ENCODE results near the gene HERC5. TPM values are rescaled to one million over a fixed set of nuclear protein-coding genes. Genes with fewer than 3 reads are reported as not detected.
"Not testable (repeated sequence)": the region's sequence is repeated elsewhere in the genome, so short reads cannot be mapped to it uniquely, and the experiment has no call there.

Gene HERC5
- 0.11 TPM for polyA plus RNA-seq (2013, experiment 1 of 2; ENCODE audit: insufficient read length)
- 0.04 TPM for polyA plus RNA-seq (2013, experiment 2 of 2; ENCODE audit: insufficient read length)

- DNase-seq: peak; percentile 88
Observed at GRCh38 chr4:88456670-88457306, at the start of gene HERC5. Gene HERC5, plus strand, starts transcription at chr4:88457119. Its CDS starts 151 bp downstream, at chr4:88457270.

- DNase-seq: no peak
Observed at GRCh38 chr4:88409206-88409605, 47.7 kb upstream of the HERC5 start.

DNA sequence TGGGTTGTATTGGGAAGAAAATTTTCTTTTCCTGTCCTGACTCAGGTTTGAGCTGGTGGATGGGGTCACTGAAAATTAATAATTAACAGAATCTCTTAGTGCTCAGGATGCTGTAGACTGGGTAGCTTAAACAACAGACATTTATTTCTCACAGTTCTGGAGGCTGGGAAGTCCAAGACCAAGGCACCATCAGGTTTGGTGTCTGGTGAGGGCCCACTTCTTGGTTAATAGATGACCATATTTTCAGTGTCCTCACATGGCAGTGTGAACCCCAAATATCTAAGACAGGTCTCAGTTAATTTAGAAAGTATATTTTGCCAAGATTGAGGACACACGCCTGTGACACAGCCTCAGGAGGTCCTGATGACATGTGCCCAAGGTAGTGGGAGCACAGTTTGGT lies 47.1 kb upstream of the HERC5 start:
- no peak for DNase-seq

GRCh38 chr4:88411491-88412096 lies 45.3 kb upstream of the HERC5 start:
- DNase-seq: no peak

- DNase-seq: no peak
Observed at GRCh38 chr4:88413801-88414200, 43.1 kb upstream of the HERC5 start.

- DNase-seq: no peak
Observed at GRCh38 chr4:88414755-88415154, 42.2 kb upstream of the HERC5 start.

GRCh38 chr4:88415982-88416381 lies 40.9 kb upstream of the HERC5 start:
- DNase-seq: no peak

- DNase-seq: no peak
Observed at GRCh38 chr4:88418411-88418810, 38.5 kb upstream of the HERC5 start.

DNA sequence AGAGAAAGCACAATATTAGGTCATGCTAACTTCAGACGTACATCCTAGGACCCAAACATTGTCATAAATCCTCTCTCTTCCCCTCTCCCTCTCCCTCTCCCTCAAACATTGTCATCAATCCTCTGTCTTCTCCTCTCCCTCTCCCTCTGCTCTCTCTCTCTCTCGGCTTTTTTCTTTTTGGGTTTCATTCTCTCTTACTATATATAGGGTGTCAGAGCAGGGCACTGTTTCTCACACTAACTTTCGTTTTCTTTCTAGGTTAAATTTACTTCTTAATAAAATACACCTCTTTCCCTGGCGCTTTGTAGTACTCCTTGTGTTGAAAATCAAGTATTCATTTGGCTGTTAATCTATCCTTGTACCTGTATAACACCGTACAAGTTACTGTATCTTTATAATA lies 37.0 kb upstream of the HERC5 start:
- no peak for DNase-seq

- no peak for DNase-seq
Observed at GRCh38 chr4:88420844-88421243, 36.1 kb upstream of the HERC5 start.

DNA sequence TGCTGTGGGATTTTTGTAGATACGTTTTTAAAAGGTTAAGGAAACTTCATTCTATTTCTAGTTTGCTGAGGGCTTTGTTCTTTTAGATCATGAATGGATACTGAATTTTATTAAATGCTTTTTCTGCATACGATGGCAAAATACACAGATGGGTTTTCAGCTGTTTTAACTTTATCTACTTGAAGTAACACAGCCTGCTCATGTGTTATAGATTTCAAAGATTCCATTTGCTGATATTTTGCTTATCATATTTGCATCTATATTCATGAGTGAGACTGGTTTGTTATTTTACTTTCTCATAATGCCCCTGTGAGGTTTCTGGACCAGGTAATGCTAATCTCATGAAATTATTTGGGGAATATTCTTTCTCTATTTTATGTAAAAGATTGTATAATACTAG lies 34.5 kb upstream of the HERC5 start:
- no peak for DNase-seq

DNA sequence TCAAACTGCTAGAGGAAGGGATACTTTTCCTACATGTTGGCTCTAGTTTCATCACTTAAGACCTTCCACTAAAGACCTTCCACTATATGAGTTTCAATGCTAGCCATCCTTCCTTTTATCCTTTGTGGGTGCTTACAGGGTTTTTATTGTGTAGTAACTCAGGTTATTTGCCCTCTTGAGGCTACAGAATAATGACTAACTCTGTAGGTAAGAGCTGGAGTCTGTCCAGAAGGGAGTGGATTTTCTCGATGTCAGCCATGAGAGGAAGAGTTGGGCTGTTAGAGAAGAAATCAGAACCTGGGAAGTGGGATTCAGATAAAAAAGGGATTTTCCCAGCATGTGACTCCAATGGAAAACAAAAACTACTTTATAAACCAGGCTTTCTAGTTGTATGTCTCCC lies 27.5 kb upstream of the HERC5 start:
- DNase-seq: no peak

- no peak for DNase-seq
Observed at GRCh38 chr4:88435987-88436693, 20.8 kb upstream of the HERC5 start.

DNA sequence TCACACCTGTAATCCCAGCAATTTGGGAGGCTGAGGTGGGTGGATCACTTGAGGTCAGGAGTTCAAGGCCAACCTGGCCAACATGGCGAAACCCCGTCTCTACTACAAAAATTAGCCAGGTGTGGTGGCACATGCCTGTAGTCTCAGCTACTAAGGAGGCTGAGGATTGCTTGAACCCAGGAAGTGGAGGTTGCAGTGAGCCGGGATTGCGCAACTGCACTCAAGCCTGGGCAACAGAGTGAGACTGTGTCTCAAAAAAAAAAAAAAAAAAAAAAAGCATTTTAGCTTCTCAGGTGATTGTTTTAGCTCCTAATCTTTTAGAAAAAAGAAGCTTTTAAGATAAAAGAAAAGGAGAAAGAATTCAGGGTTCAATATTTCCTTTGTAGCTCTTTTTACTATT lies 19.0 kb upstream of the HERC5 start:
- not testable (repeated sequence) for DNase-seq

DNA sequence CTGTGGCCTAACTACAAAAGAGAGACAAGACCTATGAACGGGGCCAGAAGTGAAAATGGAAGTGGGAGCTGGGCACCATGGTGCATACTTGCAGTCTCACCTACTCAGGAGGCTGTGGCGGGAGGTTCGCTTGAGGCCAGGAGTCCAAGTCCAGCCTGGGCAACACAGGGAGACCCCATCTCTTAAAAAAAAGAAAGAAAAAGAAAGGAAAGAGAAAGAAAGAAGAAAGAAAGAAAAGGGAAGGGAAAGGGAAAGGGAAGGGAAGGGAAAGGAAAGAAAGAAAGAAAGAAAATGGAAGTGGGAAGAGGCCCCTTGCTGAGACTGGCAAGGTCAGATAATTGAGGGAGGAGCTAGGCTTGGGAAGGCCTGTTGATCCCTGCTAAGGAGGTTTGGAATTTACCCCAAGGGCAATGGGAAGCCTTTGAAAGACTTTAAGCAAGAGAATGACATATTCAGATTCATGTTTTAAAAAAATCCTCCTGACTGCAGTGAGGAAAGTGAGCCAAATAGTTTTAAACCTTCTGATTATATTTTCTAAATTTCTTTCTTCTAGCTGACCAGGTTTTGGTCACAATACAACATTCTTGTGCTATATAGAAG lies 17.7 kb upstream of the HERC5 start:
- DNase-seq: no peak

DNA sequence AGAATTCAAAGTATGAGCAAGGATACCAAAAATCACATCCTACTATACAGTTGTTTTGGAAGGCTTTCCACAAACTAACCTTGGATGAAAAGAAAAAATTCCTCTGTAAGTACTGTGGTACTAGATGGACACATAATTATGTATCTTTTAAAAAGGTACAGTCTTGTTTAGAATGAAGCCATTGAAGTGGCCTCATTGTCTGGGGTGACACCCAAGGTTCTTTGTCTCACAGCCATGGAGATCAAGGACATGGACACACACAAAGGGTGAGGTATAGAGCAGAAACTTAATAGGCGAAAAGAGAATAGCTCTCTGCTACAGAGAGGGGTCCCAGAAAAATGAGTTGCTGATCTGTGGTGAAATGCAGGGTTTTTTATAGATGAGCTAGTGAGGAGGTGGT lies 16.8 kb upstream of the HERC5 start:
- DNase-seq: no peak

DNA sequence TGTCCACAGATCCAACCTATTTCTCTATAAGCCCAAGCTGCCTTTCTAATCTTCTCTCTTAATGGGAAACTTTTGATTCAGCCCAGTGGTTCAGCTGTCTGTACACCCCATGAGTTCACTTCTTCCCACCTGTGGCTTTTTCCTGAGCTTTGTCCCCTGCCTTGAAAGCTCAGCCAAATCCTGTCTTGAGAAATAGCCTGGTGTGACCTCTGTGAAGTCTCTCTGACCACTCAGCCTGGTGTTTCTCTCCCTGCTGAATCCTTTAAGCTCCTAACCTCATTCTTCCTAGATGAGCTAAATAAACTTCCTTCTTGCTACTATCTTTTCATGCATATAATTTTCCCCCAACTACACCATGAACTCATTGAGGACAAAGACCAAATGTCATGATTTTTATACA lies 15.2 kb upstream of the HERC5 start:
- DNase-seq: no peak

DNA sequence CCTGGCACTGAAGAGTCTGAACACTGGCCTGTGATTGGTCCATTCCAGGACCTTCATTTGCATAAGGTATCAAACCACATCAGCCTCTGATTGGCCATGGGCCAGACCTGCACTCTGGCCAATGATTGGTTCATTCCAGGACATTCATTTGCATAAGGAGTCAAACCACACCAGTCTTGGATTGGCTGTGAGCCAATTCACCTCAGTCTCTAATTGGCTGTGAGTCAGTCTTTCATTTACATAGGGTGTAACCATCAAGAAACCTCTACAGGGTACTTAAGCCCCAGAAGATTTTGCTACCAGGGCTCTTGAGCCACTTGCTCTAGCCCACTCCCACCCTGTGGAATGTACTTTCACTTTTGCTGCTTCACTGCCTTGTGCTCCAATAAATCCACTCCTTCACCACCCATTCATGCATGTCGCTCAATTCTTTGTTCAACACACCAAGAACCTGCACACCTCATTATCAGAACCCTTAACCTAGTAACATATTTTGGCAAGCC lies 14.2 kb upstream of the HERC5 start:
- peak; percentile 5 for DNase-seq

- no peak for DNase-seq
Observed at GRCh38 chr4:88443486-88443885, 13.4 kb upstream of the HERC5 start.

DNA sequence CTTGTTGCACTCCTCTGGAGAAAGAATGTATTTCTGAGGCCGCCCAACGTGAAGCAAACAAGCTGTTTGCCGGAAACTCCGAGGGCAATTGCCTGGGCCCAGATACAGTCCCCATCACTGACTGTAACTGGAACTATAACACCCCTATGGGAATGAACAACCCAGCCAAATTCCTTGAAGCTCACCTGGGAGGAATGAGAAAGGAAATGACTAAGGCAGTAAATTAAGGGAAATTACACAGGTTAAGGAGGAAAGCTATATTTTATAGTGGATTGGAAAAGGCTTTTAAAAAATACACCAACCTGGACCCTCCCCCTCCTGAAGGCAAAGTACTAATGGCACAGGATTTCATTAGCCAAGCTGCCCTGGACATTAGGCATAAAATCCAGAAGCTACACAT lies 11.7 kb upstream of the HERC5 start:
- DNase-seq: no peak

DNA sequence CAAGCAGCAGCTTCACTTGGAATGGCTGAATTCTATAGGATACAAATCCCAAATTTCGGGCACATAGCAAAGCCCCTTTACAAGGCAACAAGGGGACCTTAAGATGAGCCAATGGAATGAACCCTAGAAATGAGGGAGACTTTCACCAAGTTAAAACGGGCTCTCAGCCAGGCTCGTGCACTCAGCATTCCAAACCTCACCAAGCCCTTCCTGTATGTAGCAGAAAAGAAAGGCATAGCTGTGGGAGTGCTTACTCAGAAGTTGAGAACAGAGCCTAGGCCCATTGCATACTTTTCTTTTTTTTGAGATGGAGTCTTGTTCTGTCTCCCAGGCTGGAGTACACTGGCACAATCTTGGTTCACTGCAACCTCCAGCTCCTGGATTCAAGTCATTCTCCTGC lies 10.8 kb upstream of the HERC5 start:
- DNase-seq: no peak

GRCh38 chr4:88447371-88448095 lies 9.4 kb upstream of the HERC5 start:
- no peak for DNase-seq

Measured in fibroblast of skin of back (primary cell).